ENCODE measurements around the gene WDR3.

The WDR3 gene

DNA sequence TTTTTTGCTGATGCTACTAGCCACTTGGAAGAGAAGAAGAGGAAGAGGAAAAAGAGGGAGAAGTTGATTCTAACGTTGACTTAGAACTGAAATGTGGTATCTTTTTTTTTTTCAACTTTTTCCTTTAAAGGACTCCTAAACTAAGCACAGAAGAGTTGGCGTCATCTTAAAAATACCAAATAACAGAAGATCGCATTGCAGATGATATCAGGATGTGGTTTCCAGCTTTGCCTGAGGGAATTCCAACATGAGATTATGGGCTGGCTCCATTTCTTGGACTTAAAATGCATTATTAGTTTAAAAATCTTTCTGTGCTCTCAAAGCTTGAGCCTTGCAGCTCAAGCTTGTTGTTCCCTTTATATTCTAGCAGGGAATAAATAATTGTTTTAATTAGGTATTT lies 29.8 kb downstream of the WDR3 start:
- DNase-seq = no peak
- no peak for ATAC-seq (ENCODE audit: insufficient read depth, low read depth)
- H3K27ac ChIP-seq (ENCODE audit: low read length) = no peak overlapping the region
- no peaks in the 10 kb centered on the region for H3K27me3 ChIP-seq (ENCODE audit: insufficient read depth, low read length, poor library complexity)
- H3K4me3 ChIP-seq (ENCODE audit: low read depth in 1 of 2, low read length in 2 of 2) = no peak overlapping the region
- no peaks in the 10 kb centered on the region for H3K4me1 ChIP-seq (ENCODE audit: insufficient read depth, low read length)
- peaks cover 75% of the 10 kb centered on the region for H3K36me3 ChIP-seq (ENCODE audit: insufficient read depth, low read length)
- no peak overlapping the region for H3K4me2 ChIP-seq (ENCODE audit: insufficient read depth, low read length)
- TF ChIP-seq, protein P1, sequence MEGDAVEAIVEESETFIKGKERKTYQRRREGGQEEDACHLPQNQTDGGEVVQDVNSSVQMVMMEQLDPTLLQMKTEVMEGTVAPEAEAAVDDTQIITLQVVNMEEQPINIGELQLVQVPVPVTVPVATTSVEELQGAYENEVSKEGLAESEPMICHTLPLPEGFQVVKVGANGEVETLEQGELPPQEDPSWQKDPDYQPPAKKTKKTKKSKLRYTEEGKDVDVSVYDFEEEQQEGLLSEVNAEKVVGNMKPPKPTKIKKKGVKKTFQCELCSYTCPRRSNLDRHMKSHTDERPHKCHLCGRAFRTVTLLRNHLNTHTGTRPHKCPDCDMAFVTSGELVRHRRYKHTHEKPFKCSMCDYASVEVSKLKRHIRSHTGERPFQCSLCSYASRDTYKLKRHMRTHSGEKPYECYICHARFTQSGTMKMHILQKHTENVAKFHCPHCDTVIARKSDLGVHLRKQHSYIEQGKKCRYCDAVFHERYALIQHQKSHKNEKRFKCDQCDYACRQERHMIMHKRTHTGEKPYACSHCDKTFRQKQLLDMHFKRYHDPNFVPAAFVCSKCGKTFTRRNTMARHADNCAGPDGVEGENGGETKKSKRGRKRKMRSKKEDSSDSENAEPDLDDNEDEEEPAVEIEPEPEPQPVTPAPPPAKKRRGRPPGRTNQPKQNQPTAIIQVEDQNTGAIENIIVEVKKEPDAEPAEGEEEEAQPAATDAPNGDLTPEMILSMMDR (IDR thresholded peaks at IDR 0.05; ENCODE audit: borderline replicate concordance, extremely low read depth, low read length, poor library complexity, severe bottlenecking) = no peak
- no peak for TF ChIP-seq EZH2 (IDR thresholded peaks at IDR 0.05; ENCODE audit: borderline replicate concordance, low read depth, low read length, severe bottlenecking)
- no peaks in the 10 kb centered on the region for H3K9me3 ChIP-seq (ENCODE audit: insufficient read depth, low read length, severe bottlenecking)
- H4K20me1 ChIP-seq (ENCODE audit: insufficient read depth, low read length) = no peaks in the 10 kb centered on the region
- H3K79me2 ChIP-seq (ENCODE audit: insufficient read depth, low read length) = no peaks in the 10 kb centered on the region
- H3K9ac ChIP-seq (ENCODE audit: low read depth, low read length) = no peak overlapping the region
- H2AFZ ChIP-seq (ENCODE audit: low read depth, low read length) = no peak overlapping the region

DNA sequence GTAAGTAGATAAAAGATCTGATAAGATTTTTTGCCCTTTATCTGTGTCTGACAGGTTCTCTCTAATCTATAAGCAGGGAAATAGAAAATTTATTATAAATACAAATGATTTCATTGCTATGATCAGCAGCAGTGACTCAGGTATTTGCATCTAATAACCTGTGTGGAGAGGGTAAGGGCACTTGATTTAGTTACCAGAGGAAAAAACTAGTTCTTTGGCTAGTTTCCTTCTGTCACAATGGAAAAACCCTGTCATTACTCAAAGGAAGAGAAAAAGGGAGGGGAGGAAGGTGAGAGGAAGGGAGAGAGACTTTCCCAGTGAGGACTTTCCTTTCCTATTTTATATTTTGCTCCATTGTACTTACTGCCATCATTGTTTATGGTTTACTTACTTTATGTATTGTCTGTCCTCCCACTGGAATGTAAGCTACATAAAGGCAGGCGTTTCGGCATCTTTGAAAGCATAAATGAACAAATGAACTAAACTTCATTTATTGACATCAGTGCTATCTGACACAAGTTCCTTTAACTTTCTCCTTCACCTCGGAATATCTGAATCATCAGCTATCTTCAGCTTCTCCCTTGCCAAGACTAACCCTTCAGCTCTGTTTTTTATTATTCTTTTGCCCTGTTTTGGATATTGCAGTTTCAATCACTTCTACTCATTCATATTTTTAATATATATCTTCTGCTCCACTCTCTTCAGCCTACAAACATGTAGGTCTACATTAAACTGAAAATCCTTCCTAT lies 34.9 kb downstream of the WDR3 start:
- ATAC-seq (ENCODE audit: insufficient read depth, low read depth) (no peak), DNase-seq (no peak)
- Histone ChIP-seq H3K27me3 (ENCODE audit: insufficient read depth, low read length, poor library complexity) (no peaks in the 10 kb centered on the region), H3K9me3 (ENCODE audit: insufficient read depth, low read length, severe bottlenecking) (no peaks in the 10 kb centered on the region), H3K4me2 (ENCODE audit: insufficient read depth, low read length) (no peak overlapping the region), H3K4me3 (ENCODE audit: low read depth in 1 of 2, low read length in 2 of 2) (no peak overlapping the region), H3K4me1 (ENCODE audit: insufficient read depth, low read length) (no peaks in the 10 kb centered on the region), H3K79me2 (ENCODE audit: insufficient read depth, low read length) (no peaks in the 10 kb centered on the region), H2AFZ (ENCODE audit: low read depth, low read length) (no peak overlapping the region), H4K20me1 (ENCODE audit: insufficient read depth, low read length) (no peaks in the 10 kb centered on the region), H3K9ac (ENCODE audit: low read depth, low read length) (no peak overlapping the region), H3K36me3 (ENCODE audit: insufficient read depth, low read length) (peaks cover 24% of the 10 kb centered on the region; the same call in 1 of the 2 replicates), H3K27ac (ENCODE audit: low read length) (no peak overlapping the region)
- TF ChIP-seq, protein P1 (IDR thresholded peaks at IDR 0.05; ENCODE audit: borderline replicate concordance, extremely low read depth, low read length, poor library complexity, severe bottlenecking) = no peak
- no peak for TF ChIP-seq EZH2 (IDR thresholded peaks at IDR 0.05; ENCODE audit: borderline replicate concordance, low read depth, low read length, severe bottlenecking)

DNA sequence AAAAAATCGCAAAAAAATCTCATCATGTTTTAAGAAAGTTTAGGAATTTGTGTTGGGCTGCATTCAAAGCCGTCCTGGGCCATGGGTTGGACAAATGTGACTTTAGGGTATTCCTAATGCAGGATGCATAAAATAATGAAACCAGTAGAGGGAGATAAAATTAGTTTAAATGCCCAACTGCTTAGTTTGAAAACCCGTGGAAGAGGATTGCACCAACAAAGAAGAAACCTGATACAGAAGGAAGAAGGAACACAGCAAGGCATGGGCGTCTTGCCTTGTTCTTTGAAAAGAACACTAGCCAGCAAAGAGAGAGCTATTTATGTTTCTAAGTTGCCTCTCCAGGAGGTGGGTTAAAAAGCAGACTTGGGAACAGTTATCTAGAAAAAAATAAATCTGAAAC lies 37.9 kb downstream of the WDR3 start:
- Histone ChIP-seq H3K27me3 (ENCODE audit: insufficient read depth, low read length, poor library complexity) (no peaks in the 10 kb centered on the region), H3K4me1 (ENCODE audit: insufficient read depth, low read length) (no peaks in the 10 kb centered on the region), H3K27ac (ENCODE audit: low read length) (no peak overlapping the region), H4K20me1 (ENCODE audit: insufficient read depth, low read length) (no peaks in the 10 kb centered on the region), H3K36me3 (ENCODE audit: insufficient read depth, low read length) (no peaks in the 10 kb centered on the region; the same call in 1 of the 2 replicates), H3K4me3 (ENCODE audit: low read depth in 1 of 2, low read length in 2 of 2) (no peak overlapping the region), H3K9me3 (ENCODE audit: insufficient read depth, low read length, severe bottlenecking) (no peaks in the 10 kb centered on the region), H3K4me2 (ENCODE audit: insufficient read depth, low read length) (no peak overlapping the region), H3K9ac (ENCODE audit: low read depth, low read length) (no peak overlapping the region), H3K79me2 (ENCODE audit: insufficient read depth, low read length) (no peaks in the 10 kb centered on the region), H2AFZ (ENCODE audit: low read depth, low read length) (no peak overlapping the region)
- TF ChIP-seq, protein P1 (IDR thresholded peaks at IDR 0.05; ENCODE audit: borderline replicate concordance, extremely low read depth, low read length, poor library complexity, severe bottlenecking) = peak; percentile 49
- TF ChIP-seq EZH2 (IDR thresholded peaks at IDR 0.05; ENCODE audit: borderline replicate concordance, low read depth, low read length, severe bottlenecking) = no peak
- DNase-seq (no peak), ATAC-seq (ENCODE audit: insufficient read depth, low read depth) (peak; percentile 55; the same call in 1 of the 3 replicates)

Measured in DND-41 (cell line).